Chondrocyte (in vitro differentiated cells): ENCODE results near the gene RNPS1. TPM values are rescaled to one million over a fixed set of nuclear protein-coding genes. Genes with fewer than 3 reads are reported as not detected.

Experiments
- DNase-seq: peaks from one replicate; pipeline ENCODE4 v3.0.0; 2021; ENCODE audit warnings: mixed read lengths, low spot score
- H3K27ac Mint-ChIP-seq: one replicate; pipeline ENCODE4 v1.8.0; 2021; ENCODE audit warnings: mild to moderate bottlenecking, moderate library complexity, mixed read lengths; ENCODE audit not compliant: unreplicated experiment
- H3K27me3 Mint-ChIP-seq: 2 replicates; pipeline ENCODE4 v1.8.0; 2021; ENCODE audit warnings: low read depth, mixed read lengths
- H3K36me3 Mint-ChIP-seq: 2 replicates; pipeline ENCODE4 v1.8.0; 2021; ENCODE audit warnings: low read depth, mixed read lengths
- H3K4me1 Mint-ChIP-seq: 2 replicates; pipeline ENCODE4 v1.8.0; 2021; ENCODE audit warnings: low read depth, mild to moderate bottlenecking, mixed read lengths
- H3K4me3 Mint-ChIP-seq: one replicate; pipeline ENCODE4 v1.8.0; 2021; ENCODE audit warnings: mild to moderate bottlenecking, moderate library complexity, mixed read lengths; ENCODE audit not compliant: unreplicated experiment
- H3K9me3 Mint-ChIP-seq: 2 replicates; pipeline ENCODE4 v1.8.0; 2021; ENCODE audit warnings: low read depth, mixed read lengths
- CTCF ChIP-seq: fragments of 200-600 bp; sonication (generic); IDR thresholded peaks from 2 replicates; pipeline ENCODE4 v1.5.0; 2021; ENCODE audit warnings: antibody characterized with exemption, mild to moderate bottlenecking, moderate library complexity
- total RNA-seq: library from RNA; stranded (reverse); gene quantifications from 3 replicates; pipeline ENCODE4 v1.2.1, GENCODE V29; 2021

The RNPS1 gene
- total RNA-seq, 1 donor from 2014 or later: 109 TPM

GRCh38 chr16:2214719-2214968, 53.3 kb downstream of the RNPS1 start, which contains the start of gene PGP:
PGP (minus strand) TSS chr16:2214840; CDS start chr16:2214777, 63 bp downstream.
- DNase-seq: no peak
- H3K4me1 Mint-ChIP-seq: peaks cover 25% of the 10 kb centered on the region
- peak within 1 kb of the TSS; percentile 86 for H3K4me3 Mint-ChIP-seq
- TF ChIP-seq CTCF: no peak
- H3K9me3 Mint-ChIP-seq: no peaks in the 10 kb centered on the region
- H3K36me3 Mint-ChIP-seq: no peaks in the 10 kb centered on the region
- no peaks in the 10 kb centered on the region for H3K27me3 Mint-ChIP-seq
- H3K27ac Mint-ChIP-seq: peak within 1 kb of the TSS; percentile 93

- H3K4me1 Mint-ChIP-seq: peaks cover 25% of the 10 kb centered on the region
- peak overlapping the region; percentile 52 for H3K27ac Mint-ChIP-seq
- no peaks in the 10 kb centered on the region for H3K27me3 Mint-ChIP-seq
- no peaks in the 10 kb centered on the region for H3K9me3 Mint-ChIP-seq
- DNase-seq: no peak
- no peaks in the 10 kb centered on the region for H3K36me3 Mint-ChIP-seq
- peak overlapping the region; percentile 72 for H3K4me3 Mint-ChIP-seq
- TF ChIP-seq CTCF: no peak
Measured at GRCh38 chr16:2213817-2214718, 53.9 kb downstream of the RNPS1 start.

- H3K36me3 Mint-ChIP-seq: peaks cover 4% of the 10 kb centered on the region
- no peak for TF ChIP-seq CTCF
- no peak for DNase-seq
- H3K27ac Mint-ChIP-seq: peak overlapping the region; percentile 52
- peak overlapping the region; percentile 72 for H3K4me3 Mint-ChIP-seq
- no peaks in the 10 kb centered on the region for H3K9me3 Mint-ChIP-seq
- peaks cover 27% of the 10 kb centered on the region for H3K4me1 Mint-ChIP-seq
- no peaks in the 10 kb centered on the region for H3K27me3 Mint-ChIP-seq
Measured at GRCh38 chr16:2212362-2213324, 55.3 kb downstream of the RNPS1 start.

- Mint-ChIP-seq H3K9me3 (no peaks in the 10 kb centered on the region), H3K27ac (no peak overlapping the region)
Measured at GRCh38 chr16:2211923-2212347, 56.0 kb downstream of the RNPS1 start.

More at GRCh38 chr16:2211923-2212347, 56.0 kb downstream of the RNPS1 start:
- no peak overlapping the region for H3K4me3 Mint-ChIP-seq
- peaks cover 31% of the 10 kb centered on the region for H3K4me1 Mint-ChIP-seq
- no peaks in the 10 kb centered on the region for H3K27me3 Mint-ChIP-seq
- no peak for TF ChIP-seq CTCF
- DNase-seq: no peak
- H3K36me3 Mint-ChIP-seq: peaks cover 7% of the 10 kb centered on the region
